H1 (cell line): ENCODE results near the gene CHTF18. TPM values are rescaled to one million over a fixed set of nuclear protein-coding genes. Genes with fewer than 3 reads are reported as not detected.

ENCODE experiments used
- CTCF ChIA-PET: fragments of 300-600 bp; sonication (Branson Sonifier 250); formaldehyde crosslinking; loops from one replicate; lab custom pipeline; 2021; ENCODE audit not compliant: partially characterized antibody; lab: Charles Lee
- POLR2A ChIA-PET: fragments of 300-600 bp; sonication (Branson Sonifier 250); formaldehyde crosslinking; loops from one replicate; lab custom pipeline; 2021; ENCODE audit warnings: inconsistent platforms; ENCODE audit not compliant: partially characterized antibody; lab: Charles Lee
- DNase-seq, 2 experiments: peaks; one replicate each; pipeline versions ENCODE4 v3.0.0 to v3.0.0-alpha.2; 2010 to 2022; ENCODE audit warnings: low spot score in 2 of 2, low read depth in 1 of 2, mixed read lengths in 1 of 2
- FAIRE-seq: peaks from 2 replicates; lab custom pipeline; 2011; peaks lifted over from hg19 to GRCh38; lab: Jason Lieb, UNC
- H2AFZ ChIP-seq: 2 replicates; pipeline ENCODE4 v1.8.1; 2012; ENCODE audit warnings: low read length, inconsistent platforms
- H2AK5ac ChIP-seq: 2 replicates; pipeline ENCODE4 v1.6.1; 2013; ENCODE audit warnings: low read depth, low read length
- H2BK120ac ChIP-seq: replicated peaks from 2 replicates; pipeline ENCODE3; 2013; ENCODE audit warnings: low read depth, low read length, inconsistent platforms
- H2BK12ac ChIP-seq: 2 replicates; pipeline ENCODE4 v1.6.1; 2013; ENCODE audit warnings: low read depth, low read length
- H2BK15ac ChIP-seq: 2 replicates; pipeline ENCODE4 v1.6.1; 2013; ENCODE audit warnings: low read length
- H2BK20ac ChIP-seq: 2 replicates; pipeline ENCODE4 v1.6.1; 2013; ENCODE audit warnings: low read length
- H2BK5ac ChIP-seq: 2 replicates; pipeline ENCODE4 v1.6.1; 2013; ENCODE audit warnings: low read depth, low read length
- H3K14ac ChIP-seq: 2 replicates; pipeline ENCODE4 v1.6.1; 2013; ENCODE audit warnings: inconsistent platforms; ENCODE audit not compliant: insufficient read length
- H3K18ac ChIP-seq: 2 replicates; pipeline ENCODE4 v1.6.1; 2013; ENCODE audit warnings: low read length; ENCODE audit errors: extremely low read depth
- H3K23ac ChIP-seq: 2 replicates; pipeline ENCODE4 v1.6.1; 2013; ENCODE audit warnings: inconsistent platforms; ENCODE audit not compliant: insufficient read length
- H3K23me2 ChIP-seq: 2 replicates; pipeline ENCODE4 v1.6.1; 2013; ENCODE audit warnings: low read depth, low read length
- H3K27ac ChIP-seq: 2 replicates; pipeline ENCODE4 v1.6.1; 2011; ENCODE audit warnings: low read depth, low read length, inconsistent platforms
- H3K27me3 ChIP-seq, 4 experiments: replicated peaks in 1 of 4; 1 replicate in 1 of 4; 2 replicates in 3 of 4; pipeline versions ENCODE4 v1.6.1 to v1.8.1; 2011 to 2013; ENCODE audit warnings: low read length in 3 of 4, mild to moderate bottlenecking in 3 of 4, inconsistent platforms in 2 of 4, mixed read lengths in 2 of 4, moderate library complexity in 1 of 4; ENCODE audit not compliant: control insufficient read depth in 3 of 4, insufficient read depth in 3 of 4; ENCODE audit errors: extremely low read depth in 1 of 4
- H3K36me3 ChIP-seq, 4 experiments: 2 replicates each; pipeline versions ENCODE4 v1.6.1 to v1.8.1; 2011 to 2013; ENCODE audit warnings: mild to moderate bottlenecking in 4 of 4, low read length in 3 of 4, moderate library complexity in 2 of 4, control low read depth in 1 of 4, inconsistent platforms in 1 of 4; ENCODE audit not compliant: insufficient read depth in 4 of 4, control insufficient read depth in 2 of 4
- H3K4ac ChIP-seq: replicated peaks from 2 replicates; pipeline ENCODE3; 2013; ENCODE audit warnings: low read length, low read depth, mixed read lengths, inconsistent platforms; ENCODE audit not compliant: insufficient read length
- H3K4me1 ChIP-seq, 4 experiments: replicated peaks in 1 of 4; 1 replicate in 1 of 4; 2 replicates in 3 of 4; pipeline versions ENCODE4 v1.6.1 to v1.8.1; 2011 to 2013; ENCODE audit warnings: low read length in 3 of 4, inconsistent platforms in 2 of 4, mixed read lengths in 1 of 4; ENCODE audit not compliant: insufficient read depth in 4 of 4, control insufficient read depth in 3 of 4
- H3K4me2 ChIP-seq, 2 experiments: 2 replicates each; pipeline versions ENCODE4 v1.6.1 to v1.8.1; 2011 to 2013; ENCODE audit warnings: low read depth in 2 of 2, low read length in 2 of 2, control low read depth in 1 of 2, inconsistent platforms in 1 of 2, mild to moderate bottlenecking in 1 of 2; ENCODE audit not compliant: insufficient read depth in 1 of 2
- H3K4me3 ChIP-seq, 4 experiments: fragments of 200-600, 300-600 bp in 1 of 4; sonication (generic), shearing (Covaris generic), sonication (Bioruptor Twin) in 1 of 4; 2 replicates each; pipeline versions ENCODE4 v1.5.1 to v1.8.1; 2011 to 2016; ENCODE audit warnings: low read length in 4 of 4, low read depth in 3 of 4, control low read depth in 2 of 4, inconsistent platforms in 2 of 4, mild to moderate bottlenecking in 2 of 4, mixed read lengths in 1 of 4, moderate library complexity in 1 of 4; ENCODE audit not compliant: insufficient read depth in 2 of 4; ENCODE audit errors: extremely low read depth in 1 of 4
- H3K56ac ChIP-seq: replicated peaks from 2 replicates; pipeline ENCODE3; 2013; ENCODE audit warnings: low read depth, mild to moderate bottlenecking, mixed read lengths, low read length, inconsistent platforms; ENCODE audit not compliant: insufficient read length
- H3K79me1 ChIP-seq: 2 replicates; pipeline ENCODE4 v1.6.1; 2013; ENCODE audit warnings: low read depth, low read length, control low read depth
- H3K79me2 ChIP-seq, 2 experiments: 2 replicates each; pipeline versions ENCODE4 v1.6.1 to v1.8.1; 2012 to 2013; ENCODE audit warnings: low read length in 2 of 2, mild to moderate bottlenecking in 2 of 2, inconsistent platforms in 1 of 2; ENCODE audit not compliant: insufficient read depth in 2 of 2, control insufficient read depth in 1 of 2
- H3K9ac ChIP-seq, 4 experiments: replicated peaks in 1 of 4; 1 replicate in 1 of 4; 2 replicates in 3 of 4; pipeline versions ENCODE4 v1.6.1 to v1.8.1; 2011 to 2013; ENCODE audit warnings: low read depth in 3 of 4, low read length in 3 of 4, control low read depth in 2 of 4, mild to moderate bottlenecking in 2 of 4, moderate library complexity in 2 of 4, inconsistent platforms in 1 of 4; ENCODE audit errors: extremely low read depth in 1 of 4
- H3K9me3 ChIP-seq, 2 experiments: 2 replicates each; pipeline versions ENCODE4 v1.6.1 to v1.8.1; 2012 to 2013; ENCODE audit warnings: mild to moderate bottlenecking in 2 of 2, moderate library complexity in 2 of 2, control low read depth in 1 of 2, inconsistent platforms in 1 of 2, low read depth in 1 of 2, low read length in 1 of 2, mixed read lengths in 1 of 2; ENCODE audit not compliant: insufficient read depth in 2 of 2
- H4K20me1 ChIP-seq, 2 experiments: replicated peaks in 1 of 2; 2 replicates each; pipeline versions ENCODE3 to v1.8.1; 2011 to 2013; ENCODE audit warnings: inconsistent platforms in 2 of 2, low read length in 2 of 2, mild to moderate bottlenecking in 1 of 2; ENCODE audit not compliant: insufficient read depth in 2 of 2, control insufficient read depth in 1 of 2
- H4K5ac ChIP-seq: 2 replicates; pipeline ENCODE4 v1.6.1; 2013; ENCODE audit warnings: low read length, low read depth, mixed read lengths, inconsistent platforms; ENCODE audit not compliant: insufficient read length
- H4K8ac ChIP-seq: 2 replicates; pipeline ENCODE4 v1.8.0; 2013; ENCODE audit warnings: mild to moderate bottlenecking, moderate library complexity, low read length, inconsistent platforms; ENCODE audit not compliant: insufficient read depth; ENCODE audit errors: extremely low read depth
- H4K91ac ChIP-seq: replicated peaks from 2 replicates; pipeline ENCODE3; 2013; ENCODE audit warnings: low read length, mixed read lengths, inconsistent platforms; ENCODE audit not compliant: insufficient read length
- BCL11A ChIP-seq, 2 experiments: IDR thresholded peaks; one replicate each; pipeline ENCODE4 v1.6.1; 2011; ENCODE audit warnings: low read depth in 2 of 2, low read length in 2 of 2, mild to moderate bottlenecking in 2 of 2
- BRCA1 ChIP-seq: IDR thresholded peaks from 2 replicates; pipeline ENCODE4 v1.6.1; 2012; ENCODE audit warnings: low read depth, low read length, improper control_type of control experiment
- CHD1 ChIP-seq: IDR thresholded peaks from 2 replicates; pipeline ENCODE4 v1.6.1; 2012; ENCODE audit warnings: low read depth, low read length, improper control_type of control experiment
- CREB1 ChIP-seq: IDR thresholded peaks from 2 replicates; pipeline ENCODE4 v1.6.1; 2012; ENCODE audit warnings: inconsistent platforms
- E2F6 ChIP-seq: IDR thresholded peaks from 2 replicates; pipeline ENCODE4 v1.6.1; 2012; ENCODE audit warnings: inconsistent platforms
- KDM4A ChIP-seq: IDR thresholded peaks from one replicate; pipeline ENCODE4 v1.7.1; 2012; ENCODE audit warnings: low read depth, mild to moderate bottlenecking, moderate library complexity, low read length, inconsistent platforms; ENCODE audit not compliant: severe bottlenecking
- NRF1 ChIP-seq: IDR thresholded peaks from 2 replicates; pipeline ENCODE4 v1.6.1; 2011; ENCODE audit warnings: mild to moderate bottlenecking, low read depth, low read length, improper control_type of control experiment
- POLR2A ChIP-seq, 2 experiments: IDR thresholded peaks; 1 replicate in 1 of 2; 2 replicates in 1 of 2; pipeline ENCODE4 v1.6.1; 2011; ENCODE audit warnings: low read depth in 2 of 2, low read length in 2 of 2, mild to moderate bottlenecking in 2 of 2; ENCODE audit errors: control extremely low read depth in 1 of 2
- POU5F1 ChIP-seq: IDR thresholded peaks from 2 replicates; pipeline ENCODE4 v1.6.1; 2011; ENCODE audit warnings: low read depth, mild to moderate bottlenecking, low read length, moderate library complexity
- RBBP5 ChIP-seq: IDR thresholded peaks from 2 replicates; pipeline ENCODE4 v1.7.1; 2012; ENCODE audit warnings: low read depth, mild to moderate bottlenecking, inconsistent platforms, low read length, moderate library complexity, borderline replicate concordance
- RFX5 ChIP-seq: IDR thresholded peaks from 2 replicates; pipeline ENCODE4 v1.6.1; 2011; ENCODE audit warnings: low read depth, low read length, improper control_type of control experiment, borderline replicate concordance
- RNF2 ChIP-seq: fragments of 200-900, 300-1000 bp; sonication (generic); IDR thresholded peaks from 2 replicates; pipeline ENCODE4 v1.7.1; 2016; ENCODE audit warnings: borderline replicate concordance, low read depth, mild to moderate bottlenecking, antibody characterized with exemption, low read length; ENCODE audit not compliant: poor library complexity, severe bottlenecking; ENCODE audit errors: missing control alignments
- SAP30 ChIP-seq: fragments of 300-600 bp; sonication (generic); IDR thresholded peaks from 2 replicates; pipeline ENCODE4 v1.7.1; 2012; ENCODE audit warnings: low read length, moderate library complexity, mild to moderate bottlenecking, inconsistent platforms; ENCODE audit not compliant: insufficient read depth, insufficient replicate concordance
- ZNF274 ChIP-seq: IDR thresholded peaks from 2 replicates; pipeline ENCODE4 v1.7.0; 2012; ENCODE audit warnings: low read length, borderline replicate concordance; ENCODE audit errors: extremely low read depth
- WGBS, 2 experiments: shearing (Covaris generic) in 1 of 2; methylation state at CpG; one replicate each; pipeline versions ENCODE4 v1.1.6 to v1.1.7; 2013 to 2015; ENCODE audit warnings: low lambda C conversion rate in 2 of 2, mixed read lengths in 2 of 2, inconsistent platforms in 1 of 2, low coverage in 1 of 2, missing lambda C conversion rate in 1 of 2; ENCODE audit not compliant: insufficient replicate concordance in 2 of 2, insufficient coverage in 1 of 2, insufficient read length in 1 of 2; ENCODE audit errors: extremely low coverage in 1 of 2, missing lambda C conversion rate in 1 of 2; 5-methylcytosine and 5-hydroxymethylcytosine counted together
- polyA plus RNA-seq, 7 experiments: library from polyadenylated mRNA; depleted of rRNA in 3 of 7; stranded (reverse) in 5 of 7; unstranded in 2 of 7; fragments of >200 nt in 5 of 7; fragments of 200-250 nt in 2 of 7; gene quantifications; 1 replicate in 5 of 7; 2 replicates in 1 of 7; 4 replicates in 1 of 7; pipeline versions ENCODE4 v1.2.1 to v1.2.3, GENCODE V29; 2011 to 2013; ENCODE audit warnings: missing spikeins in 2 of 7, mixed read lengths in 2 of 7
- total RNA-seq: library from RNA; stranded (reverse); fragmentation: NEBNext Ultra II Directional; extraction: Animal tissue kit (Norgen Biotek cat#: 25700); gene quantifications from 2 replicates; pipeline ENCODE4 v1.2.1, GENCODE V29; 2021

The CHTF18 gene
- total and polyA plus RNA-seq, 2 of the 8 experiments (the other 6 are each of a cell fraction or from before 2014, with no cell fraction given): 75.3 to 104 TPM

- H2BK120ac ChIP-seq: no peak overlapping the region
- H2BK12ac ChIP-seq: no peak overlapping the region
- H3K23me2 ChIP-seq: no peaks in the 10 kb centered on the region; the same call in 1 of the 2 replicates
- H2BK20ac ChIP-seq: no peak overlapping the region
- H3K4me2 ChIP-seq: no peak overlapping the region
- no peak for TF ChIP-seq BRCA1
- no peak for TF ChIP-seq POU5F1
- TF ChIP-seq CREB1: no peak
- no peak for TF ChIP-seq NRF1
- no peak for TF ChIP-seq RFX5
- no peak for TF ChIP-seq CHD1
- TF ChIP-seq RNF2: no peak
- no peak for TF ChIP-seq POLR2A (IDR thresholded peaks at IDR 0.05; ENCODE audit: control extremely low read depth in 1 of 2, low read depth in 2 of 2, low read length in 2 of 2)
- no peak for TF ChIP-seq KDM4A
- no peak for TF ChIP-seq RBBP5
- TF ChIP-seq SAP30: no peak
- no peak for TF ChIP-seq E2F6
- no peak for TF ChIP-seq BCL11A (IDR thresholded peaks at IDR 0.05; ENCODE audit: low read depth in 2 of 2, low read length in 2 of 2)
- no peak for TF ChIP-seq ZNF274
- H3K9ac ChIP-seq: no peak overlapping the region
- ChIA-PET POLR2A (interaction anchor here (1.8 kb wide), 1 partner anchor 52 kb away, joined by 3 read pairs; no protein-coding TSS in a partner anchor), CTCF (interaction anchor here (0.6 to 1.6 kb wide), 3 partner anchors 18 to 273 kb away, joined by 3 to 7 read pairs (median 4); no protein-coding TSS in a partner anchor)
- H3K14ac ChIP-seq: no peak overlapping the region
- H3K36me3 ChIP-seq: no peaks in the 10 kb centered on the region
- no peak overlapping the region for H3K23ac ChIP-seq
- DNase-seq: no peak
- FAIRE-seq: no peak
- no peak overlapping the region for H3K4ac ChIP-seq
- H2AFZ ChIP-seq: no peak overlapping the region
- H3K27ac ChIP-seq: no peak overlapping the region
- H3K9me3 ChIP-seq: no peaks in the 10 kb centered on the region
- no peaks in the 10 kb centered on the region for H3K27me3 ChIP-seq
- H2BK15ac ChIP-seq: no peak overlapping the region
- H3K4me3 ChIP-seq: no peak overlapping the region
- no peak overlapping the region for H4K91ac ChIP-seq
- no peak overlapping the region for H4K5ac ChIP-seq
- no peak overlapping the region for H4K8ac ChIP-seq
- H3K56ac ChIP-seq: no peak overlapping the region
- no peak overlapping the region for H2BK5ac ChIP-seq
- H3K79me2 ChIP-seq: no peaks in the 10 kb centered on the region
- no peaks in the 10 kb centered on the region for H3K79me1 ChIP-seq
- no CpG with 5 or more reads among the region's 38 CpGs for WGBS, 2 experiments
- H2AK5ac ChIP-seq: no peak overlapping the region
- no peak overlapping the region for H3K18ac ChIP-seq
- H4K20me1 ChIP-seq: no peaks in the 10 kb centered on the region
- peaks cover 0 to 9% (median 6%) of the 10 kb centered on the region in 4 experiments; a peak in 5 of 7 replicates for H3K4me1 ChIP-seq
Measured at GRCh38 chr16:767743-768235, 20.6 kb upstream of the CHTF18 start.
